Measurements from ENCODE around the gene ZNF540.
"Not testable (repeated sequence)": the region's sequence is repeated elsewhere in the genome, so short reads cannot be mapped to it uniquely, and the experiment has no call there.

The ZNF540 gene

GRCh38 chr19:37655689-37656371 is 61.2 kb downstream of the ZNF540 start:
- peak overlapping the region; percentile 81 for H3K4me3 ChIP-seq (ENCODE audit: low read depth, low read length)
- no peak for TF ChIP-seq CTCF (IDR thresholded peaks at IDR 0.05; ENCODE audit: low read depth, low read length)

- H3K4me3 ChIP-seq (ENCODE audit: low read depth, low read length), result not testable (repeated sequence)
Observed at GRCh38 chr19:37657157-37657556, 62.5 kb downstream of the ZNF540 start.

Measured in WI38 (cell line).